Left lung (tissue), 14 donors: Measurements from ENCODE around the gene DNAH1. TPM values are rescaled to one million over a fixed set of nuclear protein-coding genes. Genes with fewer than 3 reads are reported as not detected.
"Not testable (repeated sequence)": the region's sequence is repeated elsewhere in the genome, so short reads cannot be mapped to it uniquely, and the experiment has no call there.

Experiments used
- ATAC-seq: fragments of 200-7000 bp; cut with Tn5 transposase; one replicate; pipeline ENCODE4 v1.9.1; 2020; ENCODE audit warnings: moderate library complexity
- DNase-seq, 4 donors: peaks; one replicate each; pipeline ENCODE4 v3.0.0-alpha.2; 2013 to 2020
- H3K27ac ChIP-seq, 2 donors: fragments of 200-600 bp; sonication (generic) in 1 of 2; one replicate each; pipeline versions ENCODE4 v1.5.0 to v1.8.0; 2020 to 2021
- H3K27me3 ChIP-seq, 2 donors: fragments of 200-600 bp; sonication (generic) in 1 of 2; one replicate each; pipeline versions ENCODE4 v1.5.0 to v1.8.0; 2020 to 2021
- H3K36me3 ChIP-seq, 2 donors: fragments of 200-600 bp; sonication (generic) in 1 of 2; one replicate each; pipeline versions ENCODE4 v1.5.0 to v1.8.0; 2020 to 2021
- H3K4me1 ChIP-seq, 2 donors: fragments of 200-600 bp; one replicate each; pipeline ENCODE4 v1.8.0; 2021
- H3K4me3 ChIP-seq, 2 donors: fragments of 200-600 bp; sonication (generic) in 1 of 2; one replicate each; pipeline versions ENCODE4 v1.5.0 to v1.8.0; 2020 to 2021; ENCODE audit warnings: mild to moderate bottlenecking in 1 of 2
- H3K9me3 ChIP-seq, 2 donors: fragments of 200-600 bp; sonication (generic) in 1 of 2; one replicate each; pipeline versions ENCODE4 v1.5.0 to v1.8.0; 2020 to 2021
- intact Hi-C, 2 donors: fragments of 100-400 bp; cut with DNase I; formaldehyde crosslinking; loops; one replicate each; pipeline versions ENCODE4 v1.11.2 to v1.14.2; 2022
- long read RNA-seq, 12 donors: library from polyadenylated mRNA in 2 of 12; unstranded in 2 of 12; transcript quantifications; one replicate each; pipeline ENCODE4 v2.0.0 and lab custom pipeline, GENCODE V29; 2019 to 2026
- polyA plus RNA-seq, 6 donors: library from polyadenylated mRNA; unstranded; fragments of 120-200 nt; gene quantifications; one replicate each; pipeline ENCODE4 v1.2.1, GENCODE V29; 2013; ENCODE audit not compliant: insufficient read length in 6 of 6
- total RNA-seq, 2 donors: library from RNA; stranded (reverse); fragmentation: NEBNext Ultra II Directional; extraction: Animal tissue kit (Norgen Biotek cat#: 25700); gene quantifications; one replicate each; pipeline ENCODE4 v1.2.1, GENCODE V29; 2021
- TF ChIP-seq, protein P1 (sequence below), 2 donors: fragments of 200-600 bp; sonication (generic) in 1 of 2; IDR thresholded peaks; one replicate each; pipeline versions ENCODE4 v1.5.0 to v1.8.0; 2021; ENCODE audit warnings: antibody characterized with exemption in 2 of 2
- donor health status: DM: no; HTN: yes; CAD: no.
- donor health status: DM: no; HTN: no; CAD: no.

Gene DNAH1
- total RNA-seq (1 to 10 TPM; 6.5 to 7.7 TPM), polyA plus RNA-seq (10 to 100 TPM in 4 of 6 donors, 1 to 10 TPM in 2; 7.5 to 14.0 (median 10.8) TPM)
- long read RNA-seq, donor 1, partial matches to known transcripts = 34 of 34 reads
- long read RNA-seq, donor 1, other reads (novel, unspliced or antisense) = 0 of 34 reads
- long read RNA-seq, donor 2 = 0 reads
- long read RNA-seq, donor 3, partial matches to known transcripts = 5 of 5 reads
- long read RNA-seq, donor 3, other reads (novel, unspliced or antisense) = 0 of 5 reads
- long read RNA-seq, donor 4 = 0 reads
- long read RNA-seq, donor 5 = 0 reads
- long read RNA-seq, donor 6, partial matches to known transcripts = 7 of 12 reads
- long read RNA-seq, donor 6, other reads (novel, unspliced or antisense) = 5 of 12 reads
- long read RNA-seq, donor 7 = 0 reads
- long read RNA-seq, donor 8 = 0 reads
- long read RNA-seq, donor 9 = 0 reads
- long read RNA-seq, donor 10, partial matches to known transcripts = 0 of 1 reads
- long read RNA-seq, donor 10, other reads (novel, unspliced or antisense) = 1 of 1 reads
- long read RNA-seq, donor 11 = 0 reads
- long read RNA-seq, donor 12 = 0 reads

GRCh38 chr3:52315977-52316764 is at the start of gene DNAH1:
Gene DNAH1 (plus strand): TSS chr3:52316319. CDS start chr3:52322443, 6,124 bp downstream.
- Histone ChIP-seq H3K36me3 (no peaks in the 10 kb centered on the region), H3K27ac (peak within 1 kb of the TSS in 1 of 2 donors; percentile 3), H3K4me3 (peak within 1 kb of the TSS; percentile 25 to 36), H3K27me3 (no peaks in the 10 kb centered on the region), H3K4me1 (peaks cover 12 to 40% of the 10 kb centered on the region in 2 donors), H3K9me3 (no peaks in the 10 kb centered on the region)
- TF ChIP-seq, protein P1, sequence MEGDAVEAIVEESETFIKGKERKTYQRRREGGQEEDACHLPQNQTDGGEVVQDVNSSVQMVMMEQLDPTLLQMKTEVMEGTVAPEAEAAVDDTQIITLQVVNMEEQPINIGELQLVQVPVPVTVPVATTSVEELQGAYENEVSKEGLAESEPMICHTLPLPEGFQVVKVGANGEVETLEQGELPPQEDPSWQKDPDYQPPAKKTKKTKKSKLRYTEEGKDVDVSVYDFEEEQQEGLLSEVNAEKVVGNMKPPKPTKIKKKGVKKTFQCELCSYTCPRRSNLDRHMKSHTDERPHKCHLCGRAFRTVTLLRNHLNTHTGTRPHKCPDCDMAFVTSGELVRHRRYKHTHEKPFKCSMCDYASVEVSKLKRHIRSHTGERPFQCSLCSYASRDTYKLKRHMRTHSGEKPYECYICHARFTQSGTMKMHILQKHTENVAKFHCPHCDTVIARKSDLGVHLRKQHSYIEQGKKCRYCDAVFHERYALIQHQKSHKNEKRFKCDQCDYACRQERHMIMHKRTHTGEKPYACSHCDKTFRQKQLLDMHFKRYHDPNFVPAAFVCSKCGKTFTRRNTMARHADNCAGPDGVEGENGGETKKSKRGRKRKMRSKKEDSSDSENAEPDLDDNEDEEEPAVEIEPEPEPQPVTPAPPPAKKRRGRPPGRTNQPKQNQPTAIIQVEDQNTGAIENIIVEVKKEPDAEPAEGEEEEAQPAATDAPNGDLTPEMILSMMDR (IDR thresholded peaks at IDR 0.05) = no peak
- peak in 1 of 4 donors; percentile 7 for DNase-seq
- ATAC-seq = no peak
- intact Hi-C loops = no loop called here

GRCh38 chr3:52268036-52268435 is 48.1 kb upstream of the DNAH1 start:
- peaks cover 0 to 77% of the 10 kb centered on the region in 2 donors for H3K36me3 ChIP-seq
- H3K4me1 ChIP-seq = peaks cover 40 to 77% of the 10 kb centered on the region in 2 donors
- DNase-seq (no peak), ATAC-seq (peak; percentile 40)
- H3K27me3 ChIP-seq = no peaks in the 10 kb centered on the region
- H3K9me3 ChIP-seq = no peaks in the 10 kb centered on the region
- intact Hi-C loops = no loop called here
- no peak overlapping the region for H3K4me3 ChIP-seq
- TF ChIP-seq, protein P1 (IDR thresholded peaks at IDR 0.05) = no peak
- H3K27ac ChIP-seq = no peak overlapping the region

DNA sequence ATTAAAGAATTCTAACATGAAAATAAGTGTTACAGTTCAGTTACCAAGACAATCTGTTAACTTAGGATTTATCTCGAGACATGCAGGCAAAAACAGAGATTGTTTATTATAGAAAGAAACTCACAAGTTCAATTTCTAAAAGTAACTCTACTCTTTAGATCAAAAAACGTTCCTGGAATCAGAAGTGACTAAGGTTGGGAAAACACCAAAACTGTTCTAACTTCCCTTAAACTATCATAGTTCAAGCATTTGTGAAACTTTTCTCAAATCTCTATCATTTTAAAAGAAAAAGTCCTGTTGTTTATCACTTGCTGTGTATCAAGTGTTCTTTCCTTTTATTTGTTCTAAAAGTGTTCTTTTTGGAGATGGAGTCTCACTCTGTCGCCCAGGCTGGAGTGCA is 46.3 kb upstream of the DNAH1 start:
- H3K4me3 ChIP-seq = no peak overlapping the region
- no peaks in the 10 kb centered on the region for H3K9me3 ChIP-seq
- H3K27me3 ChIP-seq = no peaks in the 10 kb centered on the region
- H3K27ac ChIP-seq = peak overlapping the region; percentile 51 to 84
- intact Hi-C loops = no loop called here
- TF ChIP-seq, protein P1 (IDR thresholded peaks at IDR 0.05) = no peak
- DNase-seq (no peak), ATAC-seq (no peak)
- peaks cover 43 to 77% of the 10 kb centered on the region in 2 donors for H3K4me1 ChIP-seq
- peaks cover 0 to 77% of the 10 kb centered on the region in 2 donors for H3K36me3 ChIP-seq

- no peak overlapping the region for H3K4me3 ChIP-seq
- DNase-seq = peak in 1 of 4 donors; percentile 66
Measured at GRCh38 chr3:52270252-52270754, 45.8 kb upstream of the DNAH1 start.

DNA sequence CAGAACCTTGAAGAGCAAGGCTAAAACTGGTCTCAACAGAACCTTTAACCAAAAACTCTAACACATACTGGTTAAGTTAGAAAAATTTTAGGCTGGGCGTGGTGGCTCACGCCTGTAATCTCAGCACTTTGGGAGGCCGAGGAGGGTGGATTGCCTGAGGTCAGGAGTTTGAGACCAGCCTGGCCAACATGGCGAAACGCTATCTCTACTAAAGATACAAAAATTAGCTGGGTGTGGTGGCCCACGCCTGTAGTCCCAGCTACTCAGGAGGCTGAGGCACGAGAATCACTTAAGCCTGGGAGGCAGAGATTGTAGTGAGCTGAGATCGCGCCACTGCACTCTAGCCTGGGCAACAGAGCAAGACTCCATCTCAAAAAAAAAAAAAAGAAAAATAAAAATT is 43.9 kb upstream of the DNAH1 start:
- ATAC-seq, intact Hi-C loops: not testable (repeated sequence)
- H3K27ac ChIP-seq = peak overlapping the region in 1 of 2 donors; percentile 84

More at GRCh38 chr3:52270252-52270754, 45.8 kb upstream of the DNAH1 start:
- intact Hi-C loops = no loop called here
- Histone ChIP-seq H3K36me3 (peaks cover 0 to 77% of the 10 kb centered on the region in 2 donors), H3K4me1 (peaks cover 45 to 79% of the 10 kb centered on the region in 2 donors), H3K9me3 (no peaks in the 10 kb centered on the region), H3K27me3 (no peaks in the 10 kb centered on the region), H3K27ac (peak overlapping the region; percentile 51 to 84)
- TF ChIP-seq, protein P1 (IDR thresholded peaks at IDR 0.05) = no peak
- peak; percentile 50 for ATAC-seq

More for the DNA sequence above, 43.9 kb upstream of the DNAH1 start:
- H3K4me3 ChIP-seq, H3K9me3 ChIP-seq, H3K27me3 ChIP-seq: not testable (repeated sequence)
- Histone ChIP-seq H3K36me3 (peaks cover 0 to 62% of the 10 kb centered on the region in 2 donors), H3K4me1 (peaks cover 57 to 98% of the 10 kb centered on the region in 2 donors)
- peak in 1 of 4 donors; percentile 15 for DNase-seq
